ENCODE measurements around the gene KCNH3.

The KCNH3 gene

DNA sequence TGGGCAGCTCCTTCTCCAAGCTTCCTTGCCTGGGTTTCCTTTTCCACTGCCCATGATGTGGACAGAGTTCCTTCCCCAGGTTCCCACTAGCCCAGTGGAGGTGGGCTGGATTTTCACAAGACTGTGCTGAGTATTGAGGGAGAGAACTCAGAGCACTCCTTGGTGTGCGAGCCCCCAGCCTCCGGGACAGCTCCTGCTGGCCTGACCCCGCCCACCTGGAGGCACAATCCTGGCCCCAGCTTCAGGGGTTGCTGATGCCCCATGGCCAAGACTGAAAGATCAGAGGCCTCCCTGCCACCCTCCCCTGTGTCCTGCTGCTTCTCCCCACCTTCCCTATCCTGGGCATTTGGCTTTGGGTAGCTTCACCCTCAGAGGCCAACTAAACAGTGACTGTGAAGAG lies 7.7 kb downstream of the KCNH3 start:
- DNase-seq = no peak

GRCh38 chr12:49547090-49547690 lies 8.4 kb downstream of the KCNH3 start:
- no peak for DNase-seq

DNA sequence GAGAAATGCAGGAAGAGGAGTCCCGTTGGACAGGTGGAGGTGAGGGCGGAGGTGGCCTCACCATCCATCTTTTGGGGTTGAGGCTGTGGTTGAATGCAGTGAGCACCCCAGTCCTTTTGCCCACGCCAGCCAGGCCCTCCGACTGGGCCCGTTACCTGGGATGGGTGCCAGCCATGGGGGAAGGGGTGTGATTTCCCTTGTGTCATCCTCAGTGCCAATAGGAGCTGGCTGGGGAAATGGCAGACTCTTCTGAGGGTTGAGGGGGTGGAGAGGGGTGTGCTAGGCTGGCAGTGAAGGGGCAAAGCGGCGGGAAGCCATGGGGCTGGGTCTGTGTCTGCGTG lies 9.6 kb downstream of the KCNH3 start:
- DNase-seq = no peak

- DNase-seq = no peak
Observed at GRCh38 chr12:49548822-49549648, 10.2 kb downstream of the KCNH3 start.

DNA sequence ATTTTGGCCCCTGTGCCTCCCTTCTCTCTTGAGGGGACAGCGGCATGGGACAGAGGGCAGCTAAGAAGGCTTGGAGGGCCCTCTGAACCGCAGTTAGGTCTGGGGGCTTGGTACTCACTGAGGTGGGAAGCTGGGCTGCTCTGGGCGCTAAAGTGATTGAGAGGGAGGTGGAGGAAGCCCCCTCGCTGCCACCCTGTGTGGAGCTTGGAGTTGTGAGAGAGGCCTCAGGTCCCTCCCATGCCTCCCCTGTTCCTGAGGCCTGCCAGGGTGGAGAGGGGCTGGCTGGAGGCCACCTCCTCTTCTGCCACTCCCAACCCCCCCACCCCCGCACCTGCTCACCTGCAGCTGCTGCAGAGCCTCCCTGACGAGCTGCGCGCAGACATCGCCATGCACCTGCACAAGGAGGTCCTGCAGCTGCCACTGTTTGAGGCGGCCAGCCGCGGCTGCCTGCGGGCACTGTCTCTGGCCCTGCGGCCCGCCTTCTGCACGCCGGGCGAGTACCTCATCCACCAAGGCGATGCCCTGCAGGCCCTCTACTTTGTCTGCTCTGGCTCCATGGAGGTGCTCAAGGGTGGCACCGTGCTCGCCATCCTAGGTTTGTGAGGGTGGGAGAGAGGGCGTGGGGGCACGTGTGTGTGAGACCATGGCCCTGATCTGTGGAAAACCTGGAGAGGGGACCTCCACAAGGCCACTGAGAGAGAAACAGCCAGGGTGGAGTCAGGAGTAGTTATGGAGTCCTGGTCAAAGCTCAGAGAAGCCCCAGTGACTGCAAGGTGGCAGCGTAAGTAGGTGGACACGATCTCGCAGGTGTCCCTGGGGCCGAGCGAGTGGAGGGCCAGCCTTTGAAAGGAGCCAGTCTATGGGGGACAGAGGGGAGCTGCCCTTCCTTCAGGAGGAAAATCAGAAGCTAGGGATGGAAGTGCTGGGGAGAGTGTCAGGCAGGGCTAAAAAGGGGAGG lies 11.2 kb downstream of the KCNH3 start:
- no peak for DNase-seq

- DNase-seq = no peak
Observed at GRCh38 chr12:49550693-49551252, 11.9 kb downstream of the KCNH3 start.

DNA sequence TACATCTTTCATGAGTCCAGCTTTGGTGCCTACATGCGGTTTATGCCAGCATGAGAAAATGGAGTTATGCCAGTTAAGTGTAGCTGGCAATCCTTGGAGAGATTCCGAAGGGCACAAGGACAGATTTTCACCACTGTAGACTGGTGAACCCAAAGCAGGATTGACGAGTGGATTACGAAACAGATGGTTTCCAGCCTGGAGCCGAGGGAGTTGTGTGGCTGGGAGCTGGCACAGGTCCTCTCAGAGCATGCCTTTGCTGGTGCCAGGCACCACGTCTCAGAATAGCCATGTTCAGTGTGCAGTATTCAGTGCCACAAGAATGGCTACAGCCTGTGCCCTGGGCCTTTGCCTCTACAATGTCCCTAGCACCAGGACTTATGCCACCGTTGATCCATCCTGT lies 13.2 kb downstream of the KCNH3 start:
- peak in 1 of 2 experiments; percentile 45 for DNase-seq

DNA sequence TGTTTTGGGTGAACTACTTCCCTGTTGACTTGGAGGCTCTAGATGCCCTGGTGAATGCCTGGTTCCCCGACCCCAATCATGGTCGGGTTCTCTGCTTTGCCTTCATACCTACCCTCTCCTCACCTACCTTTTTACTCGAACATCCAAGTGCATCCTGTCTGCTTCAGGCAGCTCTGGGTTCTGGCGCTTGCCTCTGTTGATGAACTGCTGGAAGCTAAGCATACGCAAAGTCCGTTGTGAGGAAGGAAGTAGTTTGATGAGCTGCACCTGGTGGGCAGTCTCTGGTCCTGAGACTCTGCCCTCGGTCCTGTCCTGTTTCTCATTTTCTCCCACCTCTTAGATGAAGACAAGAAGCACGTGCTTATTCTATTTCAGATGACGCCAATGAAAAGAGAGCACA lies 13.6 kb downstream of the KCNH3 start:
- no peak for DNase-seq

GRCh38 chr12:49552899-49553298 lies 14.1 kb downstream of the KCNH3 start:
- DNase-seq = no peak

DNA sequence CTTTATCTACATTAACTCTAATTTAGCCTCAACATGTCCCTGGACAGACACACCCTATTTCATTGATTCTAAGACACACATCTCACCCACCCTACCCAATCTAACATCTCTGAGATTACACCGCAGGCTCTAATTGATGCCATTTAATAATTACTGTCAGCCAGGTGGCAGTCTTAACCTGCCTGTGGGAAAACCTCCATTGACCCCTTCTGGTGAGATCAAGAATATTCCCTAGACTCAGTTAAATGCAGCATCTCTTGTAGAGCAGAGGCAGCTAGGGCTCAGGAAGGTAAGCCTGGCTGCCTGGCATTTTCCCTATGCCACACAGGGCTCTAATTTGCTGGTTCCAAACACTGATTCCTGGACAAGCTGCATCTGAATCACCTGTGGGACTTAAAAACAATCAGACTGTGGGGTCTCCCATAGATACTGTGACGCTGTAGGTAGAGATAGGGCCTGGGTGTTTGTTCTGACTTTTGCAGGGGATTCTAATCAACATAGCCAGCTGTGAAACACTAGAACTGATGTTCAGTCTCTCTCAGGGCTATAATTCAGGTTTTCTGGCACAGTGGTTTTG lies 14.8 kb downstream of the KCNH3 start:
- DNase-seq = peak in 1 of 2 experiments; percentile 20

DNA sequence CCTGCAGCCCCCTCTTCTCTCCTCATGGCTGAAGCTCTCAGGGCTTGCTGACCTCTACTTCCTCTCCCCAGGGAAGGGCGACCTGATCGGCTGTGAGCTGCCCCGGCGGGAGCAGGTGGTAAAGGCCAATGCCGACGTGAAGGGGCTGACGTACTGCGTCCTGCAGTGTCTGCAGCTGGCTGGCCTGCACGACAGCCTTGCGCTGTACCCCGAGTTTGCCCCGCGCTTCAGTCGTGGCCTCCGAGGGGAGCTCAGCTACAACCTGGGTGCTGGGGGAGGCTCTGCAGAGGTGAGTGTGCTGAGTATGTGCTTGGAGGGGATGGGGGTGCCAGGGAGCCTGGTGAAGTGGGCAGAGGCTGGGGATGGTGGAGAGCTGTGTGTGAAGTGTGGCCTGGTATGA lies 15.4 kb downstream of the KCNH3 start:
- DNase-seq = no peak

DNA sequence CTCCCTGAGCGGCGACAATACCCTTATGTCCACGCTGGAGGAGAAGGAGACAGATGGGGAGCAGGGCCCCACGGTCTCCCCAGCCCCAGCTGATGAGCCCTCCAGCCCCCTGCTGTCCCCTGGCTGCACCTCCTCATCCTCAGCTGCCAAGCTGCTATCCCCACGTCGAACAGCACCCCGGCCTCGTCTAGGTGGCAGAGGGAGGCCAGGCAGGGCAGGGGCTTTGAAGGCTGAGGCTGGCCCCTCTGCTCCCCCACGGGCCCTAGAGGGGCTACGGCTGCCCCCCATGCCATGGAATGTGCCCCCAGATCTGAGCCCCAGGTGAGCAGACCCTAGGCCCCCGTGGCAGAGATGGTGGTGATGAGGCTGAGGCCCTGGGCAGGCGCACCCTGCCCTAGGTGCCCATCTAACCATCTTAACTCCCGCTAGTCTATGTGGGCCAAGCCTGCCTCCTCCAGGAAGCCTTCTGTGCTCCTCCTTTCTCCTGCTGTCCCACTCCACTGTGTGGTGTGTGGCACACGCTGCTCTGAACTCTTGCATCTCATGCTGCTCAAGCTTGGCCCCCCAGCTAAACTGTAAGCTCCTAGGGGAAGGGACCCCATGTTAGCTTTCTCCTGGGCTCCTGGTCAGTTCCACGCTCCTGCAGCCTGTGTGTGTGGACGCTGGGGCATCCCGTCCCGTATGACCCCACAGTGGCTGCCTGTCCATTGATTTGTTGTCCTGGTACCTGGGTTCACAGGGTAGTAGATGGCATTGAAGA lies 17.0 kb downstream of the KCNH3 start:
- DNase-seq = no peak

DNA sequence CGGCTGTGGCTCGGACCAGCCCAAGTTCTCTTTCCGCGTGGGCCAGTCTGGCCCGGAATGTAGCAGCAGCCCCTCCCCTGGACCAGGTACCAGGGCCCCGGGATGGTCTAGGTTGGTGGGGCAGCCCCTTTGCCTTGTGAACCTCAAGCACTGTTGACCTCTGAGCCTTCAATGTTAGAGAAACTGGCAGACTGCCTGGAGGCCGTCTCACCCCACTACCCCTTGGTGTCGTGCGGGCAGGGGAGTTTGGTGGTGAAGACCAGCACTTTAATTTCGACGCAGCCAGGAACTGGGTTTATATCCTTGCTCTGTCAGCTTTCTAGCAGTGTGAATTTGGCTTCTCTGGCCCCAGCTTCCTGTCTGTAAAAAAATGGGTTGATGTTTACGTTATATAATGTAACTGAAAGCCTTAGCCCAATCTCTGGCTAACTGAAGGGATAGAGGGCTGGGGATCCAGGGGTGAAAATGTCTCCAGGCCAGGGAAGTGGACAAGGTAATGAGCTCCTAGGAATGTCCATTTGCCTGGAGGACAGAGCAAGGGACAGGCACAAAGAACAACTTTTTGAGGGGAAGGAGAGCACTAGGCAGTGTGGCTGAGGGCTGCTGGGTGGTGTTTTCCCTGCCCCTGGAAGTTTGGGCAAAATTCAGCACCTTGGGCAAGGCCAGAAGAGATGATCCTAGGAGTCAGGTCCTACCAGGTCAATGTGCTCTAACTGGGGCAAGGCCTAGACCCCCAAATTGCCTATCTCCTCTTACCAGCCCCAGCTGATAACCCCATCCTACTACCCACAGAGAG lies 17.8 kb downstream of the KCNH3 start:
- no peak for DNase-seq

DNA sequence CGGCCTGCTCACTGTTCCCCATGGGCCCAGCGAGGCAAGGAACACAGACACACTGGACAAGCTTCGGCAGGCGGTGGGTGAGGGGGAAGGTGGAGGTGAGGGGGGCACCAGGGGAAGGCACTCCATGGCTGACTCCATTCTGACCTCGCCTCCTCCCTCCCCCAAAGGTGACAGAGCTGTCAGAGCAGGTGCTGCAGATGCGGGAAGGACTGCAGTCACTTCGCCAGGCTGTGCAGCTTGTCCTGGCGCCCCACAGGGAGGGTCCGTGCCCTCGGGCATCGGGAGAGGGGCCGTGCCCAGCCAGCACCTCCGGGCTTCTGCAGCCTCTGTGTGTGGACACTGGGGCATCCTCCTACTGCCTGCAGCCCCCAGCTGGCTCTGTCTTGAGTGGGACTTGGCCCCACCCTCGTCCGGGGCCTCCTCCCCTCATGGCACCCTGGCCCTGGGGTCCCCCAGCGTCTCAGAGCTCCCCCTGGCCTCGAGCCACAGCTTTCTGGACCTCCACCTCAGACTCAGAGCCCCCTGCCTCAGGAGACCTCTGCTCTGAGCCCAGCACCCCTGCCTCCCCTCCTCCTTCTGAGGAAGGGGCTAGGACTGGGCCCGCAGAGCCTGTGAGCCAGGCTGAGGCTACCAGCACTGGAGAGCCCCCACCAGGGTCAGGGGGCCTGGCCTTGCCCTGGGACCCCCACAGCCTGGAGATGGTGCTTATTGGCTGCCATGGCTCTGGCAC lies 18.5 kb downstream of the KCNH3 start:
- no peak for DNase-seq

DNA sequence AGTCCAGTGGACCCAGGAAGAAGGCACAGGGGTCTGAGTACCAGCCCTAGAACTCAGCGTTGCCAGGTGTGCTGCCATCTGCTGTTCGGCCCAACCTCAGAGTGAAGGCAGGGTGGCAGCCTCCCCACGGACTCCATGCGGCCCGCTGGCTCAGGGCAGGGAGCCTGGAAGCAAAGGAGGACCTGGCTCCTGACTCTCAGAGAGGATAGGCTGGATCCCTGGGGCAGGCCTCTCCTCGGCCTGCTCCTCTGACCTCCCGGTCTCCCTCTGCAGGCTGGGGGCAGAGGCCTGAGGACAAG lies 19.0 kb downstream of the KCNH3 start:
- no peak for DNase-seq

DNA sequence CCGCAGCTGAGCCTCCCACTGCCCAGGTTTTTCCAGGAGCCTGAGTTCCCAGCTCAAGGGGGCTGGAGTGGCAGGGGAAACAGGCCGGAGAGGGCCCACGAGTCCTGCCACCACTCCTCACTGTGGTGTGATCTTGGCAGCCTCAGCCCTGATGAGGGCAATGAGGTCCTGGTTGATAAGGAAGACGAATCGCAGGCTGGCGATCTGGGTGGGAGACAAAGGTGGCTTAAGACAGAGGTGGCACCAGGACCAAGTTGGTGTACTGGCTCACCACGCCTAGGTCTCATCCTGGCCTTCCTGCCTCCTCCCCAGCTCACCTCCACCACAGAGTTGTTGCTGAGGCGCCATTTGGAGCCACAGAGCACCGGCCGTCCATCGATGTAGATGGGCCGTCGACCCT lies 19.7 kb downstream of the KCNH3 start:
- DNase-seq = no peak

DNA sequence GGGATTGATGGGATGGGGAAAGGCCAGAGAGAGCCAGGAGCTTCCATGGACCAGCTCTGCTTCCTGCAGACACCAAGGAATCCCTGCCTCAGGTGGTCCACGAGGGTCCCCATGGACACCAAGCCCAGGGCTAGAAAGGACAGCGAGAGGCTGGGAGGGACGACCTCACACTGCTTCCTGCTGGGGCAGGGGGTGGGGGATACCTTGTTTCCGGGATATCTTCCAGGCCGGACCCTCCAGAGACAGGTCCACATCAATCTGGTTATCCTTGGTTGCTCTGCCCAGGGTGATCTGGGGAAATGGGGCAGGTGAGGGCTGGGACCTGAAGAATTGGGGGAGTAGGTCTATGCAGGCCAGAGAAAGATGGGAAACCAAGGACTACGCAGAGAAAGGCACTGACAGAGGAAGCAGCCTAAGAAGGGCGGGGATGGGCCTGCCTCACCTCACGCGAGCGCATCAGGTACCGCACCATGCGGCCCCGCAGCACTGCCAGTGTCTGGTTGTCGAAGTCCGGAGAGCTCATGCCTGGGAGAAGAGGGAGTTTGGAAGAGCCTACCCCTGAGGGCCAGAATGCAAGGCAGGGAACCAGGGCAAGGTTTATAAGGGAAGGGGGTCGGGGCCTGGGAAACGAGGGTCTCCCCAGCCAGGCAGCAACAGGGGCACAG lies 20.3 kb downstream of the KCNH3 start:
- no peak for DNase-seq

DNA sequence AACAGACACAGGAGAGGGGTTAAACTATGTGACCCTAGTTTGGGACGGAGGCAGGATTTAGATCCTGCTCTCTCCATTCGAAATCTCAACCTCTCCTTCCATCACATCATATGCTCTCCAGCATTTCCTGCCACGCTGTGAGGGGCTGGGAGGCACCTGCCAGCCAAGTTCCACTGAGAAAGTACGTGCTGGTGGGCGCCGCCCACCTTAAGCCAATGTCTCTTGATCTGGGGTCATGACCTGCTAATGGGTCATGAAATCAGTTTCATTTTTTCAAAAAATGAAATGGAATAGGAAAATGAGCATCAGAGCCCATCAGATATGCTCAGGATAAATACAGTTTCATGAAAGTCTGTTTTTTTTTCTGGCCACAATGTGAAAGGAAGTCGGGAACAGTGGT lies 21.9 kb downstream of the KCNH3 start:
- DNase-seq = no peak

DNA sequence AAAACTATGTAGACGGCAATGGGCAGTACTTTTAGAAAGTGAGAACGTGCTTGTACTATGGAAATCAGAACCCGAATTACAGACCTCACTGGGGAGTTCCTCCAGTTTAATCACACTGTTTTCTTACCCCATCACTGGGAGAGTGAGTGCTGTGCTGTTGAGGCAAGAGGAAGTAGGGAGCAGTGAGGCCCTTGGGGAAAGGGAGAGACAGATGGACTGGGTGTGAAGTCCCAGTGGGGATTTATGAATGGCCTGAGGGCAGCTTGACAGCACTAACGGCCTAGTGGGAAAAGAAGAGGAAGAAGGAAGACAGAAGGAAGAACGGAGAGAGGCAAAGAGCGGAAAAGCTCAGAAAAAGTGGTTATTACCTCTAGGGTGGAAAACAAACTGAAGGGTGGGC lies 23.4 kb downstream of the KCNH3 start:
- DNase-seq = no peak

- DNase-seq = no peak
Observed at GRCh38 chr12:49562831-49563230, 24.0 kb downstream of the KCNH3 start.

Data from NCI-H446 (cell line).